KOPT-K1 (cell line): ENCODE measurements around the gene NUP37.

Experiments used
- H3K27ac ChIP-seq: fragments of 200-600 bp; sonication (generic); 2 replicates; pipeline ENCODE4 v1.5.1; 2016; ENCODE audit warnings: antibody characterized with exemption, mild to moderate bottlenecking, low read depth, low read length; ENCODE audit not compliant: poor library complexity, severe bottlenecking
- H3K36me3 ChIP-seq: fragments of 200-600 bp; sonication (generic); 2 replicates; pipeline ENCODE4 v1.5.1; 2017; ENCODE audit warnings: antibody characterized with exemption, mild to moderate bottlenecking, low read length, moderate library complexity; ENCODE audit not compliant: insufficient read depth
- H3K9me3 ChIP-seq: fragments of 200-600 bp; sonication (generic); 2 replicates; pipeline ENCODE4 v1.5.1; 2017; ENCODE audit warnings: antibody characterized with exemption, low read length, mild to moderate bottlenecking; ENCODE audit not compliant: insufficient read depth, poor library complexity, severe bottlenecking

NUP37 gene

GRCh38 chr12:102023343-102023930 is 96.5 kb downstream of the NUP37 start:
- Histone ChIP-seq H3K27ac (no peak overlapping the region), H3K9me3 (no peaks in the 10 kb centered on the region), H3K36me3 (peaks cover 16% of the 10 kb centered on the region)
